ENCODE results near the gene RAB31. TPM values are rescaled to one million over a fixed set of nuclear protein-coding genes. Genes with fewer than 3 reads are reported as not detected.

Gene RAB31
- total and polyA plus RNA-seq, 2 of the 13 experiments (the other 11 are each of a cell fraction or from before 2014, with no cell fraction given): 1.1 to 1.7 TPM

DNA sequence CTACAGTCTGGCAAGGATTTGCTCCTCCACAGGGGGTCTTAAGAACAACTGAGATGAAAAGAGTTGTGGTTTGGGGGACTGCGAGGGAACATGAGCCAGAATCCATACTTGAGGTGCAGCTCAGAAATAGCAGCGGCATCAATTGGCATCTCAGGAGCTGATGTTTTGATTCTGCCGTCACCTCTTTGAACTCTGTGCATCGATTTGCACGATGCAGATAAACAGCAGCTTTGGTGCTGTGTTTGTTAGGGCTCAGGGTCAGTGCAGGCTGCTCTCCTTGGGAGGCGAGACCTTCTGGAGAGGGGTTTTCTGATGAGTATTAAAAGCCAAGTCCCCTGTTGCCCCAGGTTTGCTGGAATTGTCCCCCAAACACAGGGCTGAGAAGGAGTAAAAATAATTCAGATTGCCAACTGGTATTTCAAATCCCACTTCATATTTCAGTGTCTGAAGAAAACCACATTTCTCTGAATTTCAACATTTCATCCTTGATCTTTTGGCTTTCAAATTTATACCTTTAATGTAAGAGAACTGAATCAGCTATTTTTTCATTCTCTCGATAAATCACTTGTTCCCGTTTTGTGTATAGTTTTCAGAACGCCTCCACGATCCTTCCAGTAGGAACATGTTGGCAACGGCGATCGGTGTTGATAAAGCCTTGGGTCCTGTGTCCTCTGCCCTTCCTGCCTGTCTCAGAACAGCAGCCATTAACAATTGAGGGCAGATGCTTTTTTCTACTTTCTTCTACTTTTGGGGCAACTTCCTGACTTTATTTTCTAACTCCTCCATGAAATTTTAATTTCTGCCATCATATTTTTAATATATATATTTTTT, 65.0 kb downstream of the RAB31 start (continued):
- TF ChIP-seq ATF7-NPFF (CRISPR knock-in tag; IDR thresholded peaks at IDR 0.05; ENCODE audit: low read depth): no peak
- no peak for TF ChIP-seq ZNF720 (CRISPR knock-in tag; IDR thresholded peaks at IDR 0.05)
- TF ChIP-seq, protein P1, sequence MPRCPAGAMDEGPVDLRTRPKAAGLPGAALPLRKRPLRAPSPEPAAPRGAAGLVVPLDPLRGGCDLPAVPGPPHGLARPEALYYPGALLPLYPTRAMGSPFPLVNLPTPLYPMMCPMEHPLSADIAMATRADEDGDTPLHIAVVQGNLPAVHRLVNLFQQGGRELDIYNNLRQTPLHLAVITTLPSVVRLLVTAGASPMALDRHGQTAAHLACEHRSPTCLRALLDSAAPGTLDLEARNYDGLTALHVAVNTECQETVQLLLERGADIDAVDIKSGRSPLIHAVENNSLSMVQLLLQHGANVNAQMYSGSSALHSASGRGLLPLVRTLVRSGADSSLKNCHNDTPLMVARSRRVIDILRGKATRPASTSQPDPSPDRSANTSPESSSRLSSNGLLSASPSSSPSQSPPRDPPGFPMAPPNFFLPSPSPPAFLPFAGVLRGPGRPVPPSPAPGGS (CRISPR knock-in tag; IDR thresholded peaks at IDR 0.05): no peak
- TF ChIP-seq FOXK2 (IDR thresholded peaks at IDR 0.05): no peak
- TF ChIP-seq POGZ (CRISPR knock-in tag; IDR thresholded peaks at IDR 0.05): no peak
- TF ChIP-seq ZNF576 (CRISPR knock-in tag; IDR thresholded peaks at IDR 0.05): no peak
- no peak for TF ChIP-seq KAT7 (CRISPR knock-in tag; IDR thresholded peaks at IDR 0.05; ENCODE audit: borderline replicate concordance)
- no peak for TF ChIP-seq TP53 (CRISPR knock-in tag; conservative IDR thresholded peaks at IDR 0.05)
- no peak for TF ChIP-seq SRSF9 (IDR thresholded peaks at IDR 0.05; ENCODE audit: borderline replicate concordance, insufficient read depth, low read depth, low read length, poor library complexity, severe bottlenecking)
- TF ChIP-seq ZNF746 (CRISPR knock-in tag; IDR thresholded peaks at IDR 0.05): no peak
- TF ChIP-seq, protein P2, sequence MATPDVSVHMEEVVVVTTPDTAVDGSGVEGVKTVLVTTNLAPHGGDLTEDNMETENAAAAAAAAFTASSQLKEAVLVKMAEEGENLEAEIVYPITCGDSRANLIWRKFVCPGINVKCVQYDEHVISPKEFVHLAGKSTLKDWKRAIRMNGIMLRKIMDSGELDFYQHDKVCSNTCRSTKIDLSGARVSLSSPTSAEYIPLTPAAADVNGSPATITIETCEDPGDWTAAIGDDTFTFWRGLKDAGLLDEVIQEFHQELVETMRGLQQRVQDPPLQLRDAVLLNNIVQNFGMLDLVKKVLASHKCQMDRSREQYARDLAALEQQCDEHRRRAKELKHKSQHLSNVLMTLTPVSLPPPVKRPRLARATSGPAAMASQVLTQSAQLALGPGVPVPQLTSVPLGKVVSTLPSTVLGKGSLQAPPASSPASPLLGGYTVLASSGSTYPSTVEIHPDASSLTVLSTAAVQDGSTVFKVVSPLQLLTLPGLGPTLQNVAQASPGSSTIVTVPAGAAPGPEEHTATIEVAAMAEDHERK (CRISPR knock-in tag; IDR thresholded peaks at IDR 0.05; ENCODE audit: low read depth): no peak
- TF ChIP-seq FOXJ3 (CRISPR knock-in tag; IDR thresholded peaks at IDR 0.05; ENCODE audit: borderline replicate concordance): no peak
- no peak for TF ChIP-seq YY1 (IDR thresholded peaks at IDR 0.05; ENCODE audit: insufficient read depth, insufficient replicate concordance, low read depth, low read length)
